Activated T-helper 9 cell treated with anti-CD3 and anti-CD28 coated beads, Interleukin-2, amount 50 U/mL, for 16 hours (primary cell): ENCODE results near the gene SLC25A29.
"Not testable (repeated sequence)": the region's sequence is repeated elsewhere in the genome, so short reads cannot be mapped to it uniquely, and the experiment has no call there.

Source experiments
- DNase-seq: peaks from one replicate; pipeline ENCODE4 v3.0.0-alpha.2; 2020; ENCODE audit warnings: low read depth

Gene SLC25A29

DNA sequence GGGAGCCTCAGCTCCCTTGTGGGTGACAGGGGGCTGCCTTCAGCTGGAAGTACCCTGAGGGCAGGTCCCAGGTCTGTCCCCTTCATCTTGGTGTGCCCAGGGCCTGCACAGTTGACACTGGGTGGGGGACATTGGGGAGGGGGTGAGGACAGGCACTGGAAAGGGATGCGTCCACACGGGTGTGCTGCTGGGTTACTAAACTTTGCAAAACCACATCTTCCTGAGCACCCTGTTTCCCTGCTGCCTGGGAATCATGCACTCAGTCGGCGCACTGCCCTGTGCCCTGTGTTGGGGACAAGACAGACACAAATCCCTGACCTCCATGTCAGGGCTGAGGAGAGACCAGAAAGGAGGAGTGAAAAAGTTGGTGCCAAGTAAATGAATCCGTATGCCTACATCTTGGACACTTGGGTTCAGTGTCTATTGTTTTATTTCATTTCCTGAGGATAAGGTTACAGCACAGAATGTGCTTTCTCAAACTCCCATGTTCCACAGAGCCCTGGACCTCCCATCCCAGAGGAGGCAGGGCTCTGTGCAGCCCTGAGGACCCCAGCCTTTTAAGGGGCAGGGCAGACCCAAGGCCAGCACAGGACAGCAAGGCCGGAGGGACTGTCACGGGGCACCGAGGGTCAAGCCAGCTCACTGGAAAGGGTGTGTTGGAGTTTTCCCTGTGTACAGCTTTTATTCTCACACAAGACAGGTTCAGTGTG lies 2.9 kb upstream of the SLC25A29 start:
- no peak for DNase-seq

DNA sequence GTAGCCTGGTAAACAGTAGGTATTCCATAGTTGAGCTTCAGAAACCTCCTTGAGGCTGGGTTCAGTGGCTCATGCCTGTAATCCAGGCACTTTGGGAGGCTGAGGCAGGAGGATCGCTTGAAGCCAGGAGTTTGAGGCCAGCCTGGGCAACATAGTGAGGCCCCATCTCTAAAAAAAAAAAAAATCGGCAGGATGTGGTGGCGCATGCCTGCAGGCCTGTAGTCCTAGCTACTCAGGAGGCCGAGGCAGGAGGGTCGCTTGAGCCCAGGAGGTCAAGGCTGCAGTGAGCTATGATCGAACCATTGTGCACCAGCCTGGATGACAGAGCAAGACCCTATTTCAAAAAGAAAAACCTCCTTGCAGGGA lies 2.2 kb upstream of the SLC25A29 start:
- not testable (repeated sequence) for DNase-seq

DNA sequence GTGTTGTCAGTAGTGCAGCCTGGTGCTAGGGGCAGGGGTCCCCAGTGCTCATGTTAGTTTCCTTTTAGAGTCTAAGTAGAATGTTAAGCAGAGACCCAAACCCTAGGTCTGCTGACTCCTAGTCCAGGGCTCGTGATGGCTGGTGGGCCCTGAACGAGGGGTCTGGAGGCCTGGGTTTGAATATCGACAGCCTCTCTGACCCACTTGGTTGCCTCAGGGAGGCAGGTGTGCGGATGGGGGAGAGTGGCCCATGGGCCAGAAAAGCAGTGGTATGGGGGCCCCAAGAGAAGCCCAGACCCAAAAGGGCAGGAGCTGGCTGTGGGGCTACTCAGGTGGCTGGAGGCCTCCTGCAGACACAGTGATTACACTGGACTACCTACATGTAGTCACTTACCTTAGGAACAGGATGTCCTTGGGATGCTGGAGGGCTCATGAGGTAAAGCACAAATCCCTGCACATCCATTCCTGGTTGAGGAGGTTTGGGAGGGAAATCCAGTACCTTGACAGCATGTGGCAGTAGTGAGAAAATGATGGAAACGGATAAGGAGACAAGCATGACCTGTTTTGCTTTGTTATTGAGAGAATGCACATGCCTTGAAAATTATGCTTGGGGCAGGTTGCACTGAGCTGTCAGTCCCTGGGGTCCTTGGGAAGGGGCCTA lies 1.7 kb upstream of the SLC25A29 start:
- no peak for DNase-seq

DNA sequence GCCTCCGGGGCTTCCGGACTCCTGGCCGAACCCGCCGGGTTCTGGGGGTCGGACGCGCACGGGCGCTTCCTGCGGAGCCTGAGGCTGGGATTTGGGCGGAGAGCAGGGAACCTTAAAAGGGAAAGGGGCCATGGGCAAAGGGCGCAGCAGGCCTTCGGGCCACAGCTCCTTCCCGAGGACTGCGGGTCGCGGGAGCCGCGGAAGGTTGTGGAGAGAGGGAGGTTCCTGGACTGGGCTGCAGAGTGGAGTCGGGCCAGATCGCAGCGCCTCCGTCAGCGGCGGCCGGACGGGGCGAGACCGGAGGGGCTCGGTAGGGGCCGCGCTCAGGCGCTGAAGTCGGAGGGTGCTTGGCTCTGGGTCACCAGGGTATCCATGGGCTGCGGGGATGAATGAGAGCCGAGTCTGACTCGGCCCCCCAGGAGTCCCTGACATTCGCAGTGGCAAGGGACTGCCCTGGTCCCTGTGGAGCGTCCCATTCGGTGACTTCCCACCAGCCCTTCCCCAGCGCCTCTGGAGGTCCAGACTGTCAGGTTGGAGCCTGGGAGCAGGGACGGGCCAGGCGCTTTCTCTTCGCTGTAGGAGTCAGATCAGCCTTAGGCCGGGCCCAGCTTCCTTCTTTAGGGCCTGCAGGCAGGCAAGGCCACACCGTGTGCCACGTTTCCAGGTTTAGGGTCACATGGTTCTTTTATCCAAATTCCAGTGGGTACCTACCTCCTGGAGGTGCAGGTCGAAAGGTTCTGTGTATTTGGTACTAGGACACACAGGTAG lies 938 bp upstream of the SLC25A29 start:
- DNase-seq: no peak

DNA sequence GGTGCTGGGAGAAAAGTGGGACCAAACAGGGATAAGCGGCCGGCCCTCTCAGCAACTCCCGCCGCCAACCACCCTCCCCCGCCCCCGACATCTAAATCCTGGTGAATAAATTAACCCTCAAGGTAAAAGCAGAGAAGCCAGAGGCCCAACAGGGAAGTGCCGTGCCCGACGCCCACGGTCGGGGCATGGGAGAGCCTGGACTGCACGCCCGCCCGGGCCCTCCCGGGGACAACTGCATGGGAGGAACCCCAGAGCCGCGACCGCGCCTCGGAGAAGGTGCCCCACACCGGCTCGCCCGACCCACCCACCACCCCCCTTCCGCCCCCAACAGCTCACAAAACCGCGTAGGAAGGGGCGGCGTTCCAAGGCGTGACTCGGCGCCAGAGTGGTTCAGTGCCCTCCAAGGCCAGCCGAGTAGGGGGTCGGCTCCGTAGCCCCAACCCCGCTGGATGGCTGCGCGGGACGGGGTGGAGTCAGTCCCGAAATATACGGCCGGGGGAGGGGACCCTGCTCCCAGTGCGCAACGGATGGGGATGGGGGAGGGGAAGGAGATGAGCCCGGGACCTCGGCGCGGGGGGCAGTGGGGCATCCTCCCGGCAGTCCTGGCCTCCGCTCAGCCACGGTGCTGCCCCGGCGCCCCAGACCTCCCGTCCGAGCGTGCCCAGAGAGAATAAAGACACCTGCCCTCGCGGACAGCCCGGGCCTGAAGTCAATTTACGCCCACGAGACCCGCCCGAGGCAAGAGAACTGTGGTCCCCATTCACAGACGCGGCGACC lies 732 bp downstream of the SLC25A29 start:
- DNase-seq: peak; percentile 50

DNA sequence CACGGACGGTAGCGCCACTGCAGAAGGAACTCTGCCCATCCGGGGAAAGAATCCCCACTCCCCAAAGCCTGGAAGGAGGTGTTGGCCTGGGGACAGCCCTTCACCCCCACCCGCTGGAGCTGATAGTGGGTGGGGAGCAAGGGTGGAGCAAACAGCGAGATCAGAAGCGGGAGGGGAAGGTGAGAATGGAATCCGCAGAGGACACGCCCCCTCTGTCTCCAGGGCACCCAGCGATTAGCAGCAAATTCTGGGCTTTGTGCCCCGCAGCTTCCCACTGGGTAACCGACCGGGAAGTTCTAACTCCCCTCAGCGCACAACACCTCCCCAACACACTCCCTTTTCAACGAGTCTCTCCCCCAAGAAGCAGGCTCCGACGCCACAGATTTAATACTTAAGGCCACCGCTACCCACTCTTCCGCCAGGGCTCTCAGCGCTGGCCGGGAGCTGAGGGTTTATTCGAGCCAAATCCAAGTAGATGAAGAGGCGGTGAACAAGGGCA lies 1.4 kb downstream of the SLC25A29 start:
- DNase-seq: no peak

DNA sequence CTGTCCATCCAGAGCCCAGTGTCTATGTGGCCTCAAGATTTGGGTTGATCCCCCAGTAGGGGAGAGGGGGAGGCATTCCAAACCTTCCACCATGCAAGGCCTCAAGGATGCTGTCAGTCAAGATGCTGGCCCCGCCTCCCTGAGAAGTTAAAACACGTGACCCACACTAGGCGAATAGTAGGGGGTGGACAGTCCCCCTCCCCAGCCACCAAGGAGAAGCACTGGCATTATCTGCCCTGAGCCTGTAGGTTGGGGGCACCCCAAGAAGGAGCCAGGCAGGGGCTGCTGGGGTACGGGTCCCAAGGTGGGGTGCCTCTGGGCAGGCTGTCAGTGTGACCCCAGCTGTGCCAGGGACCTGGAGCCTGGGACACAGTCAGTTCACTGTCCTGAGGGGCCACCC lies 2.3 kb downstream of the SLC25A29 start:
- no peak for DNase-seq

DNA sequence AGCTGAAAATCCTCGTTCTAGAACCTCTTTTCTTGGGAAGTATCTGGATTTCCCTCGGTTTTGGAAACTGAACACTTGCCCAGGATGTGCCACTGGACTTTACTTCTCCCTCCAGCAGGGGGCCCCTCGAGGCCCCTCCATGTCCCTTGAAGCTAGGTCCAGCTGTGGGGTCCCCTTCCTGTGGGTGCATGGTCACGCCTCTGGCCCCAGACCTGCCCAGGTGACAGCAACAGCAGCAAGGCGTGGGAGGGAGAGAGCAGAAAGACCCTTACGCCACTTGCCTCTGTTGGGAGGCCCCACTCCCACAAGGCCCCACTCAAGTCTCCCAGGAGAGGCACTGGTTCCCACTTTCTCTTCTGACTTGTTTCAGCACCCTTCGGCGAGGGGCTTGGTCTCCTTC lies 3.1 kb downstream of the SLC25A29 start:
- no peak for DNase-seq

DNA sequence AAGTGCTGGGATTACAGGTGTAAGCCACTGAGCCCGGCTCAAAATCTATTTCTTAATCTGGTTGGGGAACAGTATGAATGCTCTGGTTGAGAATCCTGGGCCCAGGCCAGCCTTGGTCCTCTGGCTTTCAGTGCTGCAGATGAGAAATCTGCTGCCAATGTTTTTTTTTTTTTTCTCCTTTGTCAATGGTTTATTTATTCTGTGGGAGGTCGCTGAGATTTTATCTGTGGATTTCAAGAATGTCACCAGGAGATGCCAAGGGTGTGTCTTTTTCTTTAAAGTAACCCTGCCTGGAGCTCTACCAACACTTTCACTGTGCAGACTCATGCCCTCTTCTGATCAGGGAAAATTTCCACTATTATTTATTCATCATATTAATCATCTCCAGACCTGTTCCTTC lies 3.6 kb downstream of the SLC25A29 start:
- DNase-seq: no peak

DNA sequence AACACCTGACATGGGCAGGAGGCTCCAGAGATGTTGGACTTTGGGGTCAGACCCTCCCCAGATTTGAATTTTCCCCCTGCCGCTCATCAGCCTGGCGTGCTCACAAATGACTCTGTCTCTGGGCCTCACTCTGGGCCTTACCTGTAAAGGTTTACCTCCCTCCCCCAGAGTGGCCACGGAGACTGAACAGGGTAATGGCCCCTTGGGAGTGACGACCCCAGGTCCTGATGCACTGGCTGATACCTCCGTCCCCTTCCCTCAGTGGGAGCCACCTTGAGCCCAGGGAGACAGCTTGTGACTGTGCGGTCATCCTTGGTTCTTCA lies 7.0 kb downstream of the SLC25A29 start:
- DNase-seq: no peak

DNA sequence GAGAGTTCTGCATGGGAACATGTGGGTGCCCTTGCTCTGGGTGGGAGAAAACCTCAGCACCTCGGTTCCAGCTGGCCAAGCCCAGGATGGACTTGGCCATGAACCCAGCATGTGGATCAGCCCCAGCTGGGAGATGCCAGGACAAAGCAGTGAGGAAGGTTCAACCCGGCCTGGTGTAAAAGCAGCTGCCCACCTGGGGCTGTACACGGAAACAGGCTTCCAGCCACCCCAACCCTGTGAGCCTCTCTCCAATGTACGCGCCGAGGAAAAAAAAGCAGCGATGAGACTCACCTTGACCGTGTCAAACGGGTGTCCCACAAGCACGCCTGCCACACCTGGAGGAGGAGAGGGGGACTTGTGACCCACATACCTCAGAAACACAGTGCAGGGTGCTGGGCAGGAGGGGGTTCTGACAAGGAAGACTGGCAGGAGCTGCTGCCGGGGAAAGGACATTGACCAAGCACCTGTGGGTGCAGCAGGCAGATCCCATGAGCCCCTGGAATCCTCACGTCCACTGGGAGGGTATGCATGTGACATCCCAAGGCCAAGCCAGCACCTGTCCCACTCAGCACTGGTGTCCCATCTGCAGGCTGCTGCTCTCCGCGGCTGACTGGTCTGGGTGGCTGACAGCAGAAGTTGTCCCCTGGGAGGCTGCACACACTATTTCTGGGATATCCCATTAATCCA lies 7.5 kb downstream of the SLC25A29 start:
- no peak for DNase-seq

DNA sequence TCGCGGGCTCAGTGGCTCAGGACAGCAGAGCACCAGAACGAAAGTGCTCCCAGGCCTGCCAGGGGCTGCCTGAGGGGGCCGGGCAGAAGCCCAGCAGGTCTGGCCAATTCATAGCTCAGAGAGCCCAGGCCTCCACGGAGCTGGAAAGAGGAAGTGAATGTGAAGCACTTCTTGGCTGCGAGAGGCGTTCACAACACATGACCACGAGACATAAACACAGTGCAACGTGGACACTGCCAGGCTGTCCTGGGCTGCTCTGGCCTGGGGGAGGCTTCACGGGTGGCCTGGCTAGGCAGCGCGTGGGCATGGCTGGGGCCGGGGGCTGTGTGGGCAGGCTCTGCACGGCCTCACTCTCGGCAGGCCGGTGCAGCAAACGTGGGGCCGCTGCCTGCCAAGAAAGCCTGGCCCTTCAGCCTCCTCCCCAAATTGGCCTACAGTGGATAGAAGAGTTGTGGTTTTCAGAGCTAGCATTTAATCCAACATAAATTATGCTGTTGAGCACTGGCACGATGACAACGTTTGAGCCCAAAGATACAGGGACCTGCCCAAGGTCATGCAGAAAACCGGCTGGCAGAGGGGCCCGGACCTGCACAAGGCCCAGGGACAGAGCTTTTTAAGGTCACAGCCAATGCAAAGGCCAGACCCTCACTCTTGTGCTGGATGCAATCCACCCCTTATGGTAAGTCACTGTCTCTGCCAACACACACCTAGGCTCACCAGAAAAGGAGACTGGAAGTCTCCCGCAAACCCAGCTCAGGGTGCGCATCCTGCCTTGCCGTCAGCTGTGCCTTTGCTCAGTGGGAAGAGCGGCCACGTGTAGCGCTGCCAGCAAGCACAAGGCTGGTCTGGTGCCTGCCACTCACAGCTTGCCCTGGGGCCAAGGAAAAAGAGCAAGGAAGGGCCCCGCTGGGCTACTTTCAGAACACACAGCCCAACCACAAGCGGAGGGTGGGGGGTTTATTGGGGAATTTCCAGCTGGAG lies 8.6 kb downstream of the SLC25A29 start:
- no peak for DNase-seq

DNA sequence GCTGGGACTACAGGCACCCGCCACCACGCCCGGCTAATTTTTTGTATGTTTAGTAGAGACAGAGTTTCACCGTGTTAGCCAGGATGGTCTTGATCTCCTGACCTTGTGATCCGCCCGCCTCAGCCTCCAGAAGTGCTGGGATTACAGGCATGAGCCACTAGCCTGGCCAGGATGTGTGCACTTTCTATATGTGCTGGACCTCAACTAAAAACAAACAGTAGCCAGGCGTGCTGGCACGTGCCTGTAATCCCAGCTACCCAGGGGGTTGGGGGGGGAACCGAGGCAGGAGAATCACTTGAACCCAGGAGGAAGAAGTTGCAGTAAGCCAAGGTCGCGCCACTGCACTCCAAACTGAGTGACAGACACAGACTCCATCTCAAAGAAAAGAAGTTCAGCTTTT lies 9.5 kb downstream of the SLC25A29 start:
- DNase-seq: not testable (repeated sequence)

DNA sequence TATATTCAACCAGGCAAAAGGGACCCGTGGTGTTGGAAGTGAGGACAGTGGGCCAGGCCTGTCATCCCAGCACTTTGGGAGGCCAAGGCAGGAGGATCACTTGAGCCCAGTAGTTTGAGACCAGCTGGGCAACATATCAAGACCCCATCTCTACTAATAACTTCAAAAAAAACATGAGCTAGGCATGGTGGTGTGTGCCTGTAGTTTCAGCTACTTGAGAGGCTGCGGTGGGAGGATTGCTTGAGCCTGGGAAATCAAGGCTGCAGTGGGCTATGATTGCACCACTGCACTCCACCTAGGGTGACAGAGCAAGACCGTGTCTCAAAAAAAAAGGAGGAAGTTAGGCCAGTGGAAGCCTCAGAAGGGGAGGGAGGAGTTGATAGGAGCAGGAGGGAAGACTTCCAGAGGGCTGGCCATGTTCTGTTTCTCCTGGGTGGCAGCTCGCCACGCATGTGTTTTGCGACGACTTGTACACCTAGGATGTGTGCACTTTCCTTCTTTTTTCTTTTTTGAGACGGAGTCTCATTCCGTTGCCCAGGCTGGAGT lies 10.1 kb downstream of the SLC25A29 start:
- DNase-seq: no peak

DNA sequence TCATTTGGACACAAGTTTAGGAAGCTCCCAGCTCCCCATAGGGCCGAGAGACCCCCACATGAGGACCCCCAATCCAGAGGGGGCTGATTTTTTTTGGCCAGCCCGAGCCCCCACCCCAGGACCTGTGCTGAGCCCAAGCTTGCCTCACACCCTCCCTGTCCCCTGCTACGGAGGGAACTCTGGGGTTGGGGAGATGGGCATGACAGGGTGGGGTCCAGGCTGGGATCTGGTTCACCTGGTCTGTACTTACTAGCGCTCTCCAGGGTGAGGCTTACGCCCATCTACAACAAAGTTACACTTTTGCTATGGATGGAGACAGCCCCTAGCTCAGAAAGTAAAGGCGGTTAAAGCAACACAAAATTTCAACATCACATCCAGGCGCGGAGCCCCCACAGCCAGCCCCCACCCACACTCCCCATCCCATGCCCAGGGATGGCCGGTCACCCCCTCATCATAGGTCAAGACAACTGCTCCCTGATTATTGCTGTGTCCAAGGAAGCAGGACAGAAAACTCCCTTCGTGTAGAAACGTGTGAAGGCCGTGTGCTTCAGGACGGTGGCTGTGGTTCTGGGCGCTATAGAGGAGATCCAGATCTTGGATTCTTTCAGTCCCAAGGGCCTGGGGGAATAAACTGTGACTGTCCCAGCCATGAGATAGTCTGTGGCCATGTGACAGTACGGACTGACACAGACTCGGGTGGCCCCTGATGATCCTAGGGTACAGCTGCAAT lies 10.7 kb downstream of the SLC25A29 start:
- no peak for DNase-seq

DNA sequence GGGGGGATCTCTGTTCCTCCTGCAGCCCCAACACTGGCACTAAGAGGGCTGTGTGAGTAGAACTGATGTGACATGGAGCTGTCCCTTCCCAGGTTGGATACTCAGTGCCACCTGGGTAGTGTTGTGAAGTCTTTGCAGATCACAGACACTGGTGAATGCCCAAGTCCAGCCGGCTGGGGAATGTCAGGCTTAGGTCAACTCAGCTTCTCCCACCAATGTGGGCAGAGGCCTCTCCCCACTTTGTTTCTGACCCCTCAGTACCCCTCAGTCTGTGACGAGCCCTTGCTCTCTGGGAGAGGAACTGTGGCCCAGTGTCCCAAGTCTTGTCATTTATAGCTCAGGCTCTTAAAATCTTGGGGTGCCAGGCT lies 11.3 kb downstream of the SLC25A29 start:
- no peak for DNase-seq

DNA sequence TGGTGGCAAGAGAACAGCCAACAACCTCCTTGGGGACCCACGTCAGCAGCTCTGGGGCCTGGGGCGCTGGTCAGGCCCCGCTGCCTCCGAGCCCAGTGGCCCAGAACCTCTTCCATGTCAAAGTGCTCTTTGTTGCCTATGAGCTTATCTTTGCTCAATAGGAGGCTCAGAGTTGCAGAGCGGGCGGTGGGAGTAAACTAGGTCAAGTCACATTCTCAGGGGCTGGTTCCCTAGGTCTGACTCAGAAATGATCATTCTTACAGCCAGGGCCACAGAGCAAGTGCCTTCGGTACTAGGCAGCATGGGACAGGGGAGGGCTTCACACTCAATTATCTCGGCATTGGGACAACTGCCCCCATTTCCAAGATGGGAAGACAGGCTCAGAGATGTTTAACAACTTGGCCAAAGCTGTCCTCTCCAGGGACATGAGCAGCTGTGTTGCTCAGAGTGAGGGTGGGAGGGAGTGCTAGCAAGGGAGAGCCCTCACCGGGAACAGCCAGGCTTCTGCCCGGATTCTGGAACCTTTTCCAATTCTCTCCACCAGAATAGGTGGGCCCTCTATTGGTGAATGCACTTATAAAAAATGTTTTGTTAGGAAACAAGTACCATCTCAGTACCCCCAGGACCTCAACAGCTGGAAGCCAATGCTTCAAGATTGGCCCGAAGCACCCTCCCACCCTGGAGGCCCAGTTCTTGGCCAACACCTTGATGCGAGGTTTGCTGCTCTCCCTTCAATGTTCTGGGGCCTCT lies 11.9 kb downstream of the SLC25A29 start:
- no peak for DNase-seq

DNA sequence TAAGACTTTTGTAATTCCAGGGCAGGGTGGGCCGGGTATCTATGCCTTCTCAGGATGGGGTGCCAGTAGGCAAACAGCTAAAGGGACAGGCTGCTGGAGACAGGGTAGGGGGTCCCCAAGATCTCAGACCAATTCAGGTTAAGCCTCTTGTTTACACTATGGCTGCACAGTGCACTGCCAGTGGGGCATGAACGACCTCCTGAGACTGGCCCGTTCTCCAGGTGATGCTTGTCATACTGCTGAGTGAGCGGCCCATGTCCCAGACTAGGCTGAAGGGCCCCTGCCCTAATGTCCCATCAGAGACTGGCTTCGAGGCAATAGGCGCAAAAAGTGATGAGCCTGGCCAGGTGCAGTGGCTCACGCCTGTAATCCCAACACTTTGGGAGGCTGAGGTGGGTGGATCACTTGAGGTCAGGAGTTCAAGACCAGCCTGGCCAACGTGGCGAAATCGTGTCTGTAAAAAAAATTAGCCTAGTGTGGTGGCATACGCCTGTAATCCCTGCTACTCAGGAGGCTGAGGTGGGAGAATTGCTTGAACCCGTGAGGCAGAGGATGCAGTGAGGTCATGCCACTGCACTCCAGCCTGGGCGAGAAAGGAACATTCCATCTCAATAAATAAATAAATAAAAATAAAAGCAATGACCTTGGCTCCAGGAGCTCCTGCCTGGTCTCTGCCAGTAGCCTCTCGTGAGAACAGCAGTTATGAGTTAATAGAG lies 12.6 kb downstream of the SLC25A29 start:
- DNase-seq: no peak
